Upper lobe of left lung (tissue), 6 donors: ENCODE measurements around the gene HMGB1. TPM values are rescaled to one million over a fixed set of nuclear protein-coding genes. Genes with fewer than 3 reads are reported as not detected.
A peak's percentile ranks its signal among the peaks of the same experiment; 100 is the strongest.

Source experiments
- ATAC-seq, 2 donors: fragments of 200-7000 bp; cut with Tn5 transposase; one replicate each; pipeline ENCODE4 v1.9.1; 2022; ENCODE audit warnings: mild to moderate bottlenecking in 2 of 2, moderate library complexity in 2 of 2; ENCODE audit not compliant: low FRiP score in 2 of 2
- DNase-seq, 2 donors: peaks; one replicate each; pipeline ENCODE4 v3.0.0-alpha.2; 2019 to 2020
- H3K27ac ChIP-seq, 4 donors: fragments of 200-600 bp; sonication (generic); one replicate each; pipeline ENCODE4 v1.5.1; 2016 to 2019
- H3K27me3 ChIP-seq, 4 donors: fragments of 200-600 bp; sonication (generic); one replicate each; pipeline ENCODE4 v1.5.1; 2017 to 2019
- H3K36me3 ChIP-seq, 4 donors: fragments of 200-600 bp; sonication (generic); one replicate each; pipeline ENCODE4 v1.5.1; 2016 to 2019
- H3K4me1 ChIP-seq, 4 donors: fragments of 200-600 bp; sonication (generic); one replicate each; pipeline ENCODE4 v1.5.1; 2018 to 2019
- H3K4me3 ChIP-seq, 4 donors: fragments of 200-600 bp; sonication (generic); one replicate each; pipeline ENCODE4 v1.5.1; 2017 to 2019; ENCODE audit warnings: mild to moderate bottlenecking in 2 of 4, moderate library complexity in 1 of 4
- H3K9me3 ChIP-seq, 4 donors: fragments of 200-600 bp; sonication (generic); one replicate each; pipeline ENCODE4 v1.5.1; 2018 to 2019
- CTCF ChIP-seq, 6 experiments: fragments of 450-650 bp in 4 of 6; fragments of 200-600 bp in 2 of 6; sonication (generic) in 2 of 6; IDR thresholded peaks; one replicate each; pipeline ENCODE4 v1.5.1; 2016 to 2019; ENCODE audit warnings: antibody characterized with exemption in 6 of 6
- EP300 ChIP-seq, 4 donors: sonication (generic); formaldehyde crosslinking; IDR thresholded peaks; one replicate each; pipeline ENCODE4 v1.5.1; 2017; ENCODE audit warnings: antibody characterized with exemption in 4 of 4, control low read depth in 2 of 4
- POLR2A ChIP-seq, 4 donors: fragments of 450-650 bp; IDR thresholded peaks; one replicate each; pipeline ENCODE4 v1.5.1; 2016 to 2017; ENCODE audit warnings: antibody characterized with exemption in 4 of 4, mild to moderate bottlenecking in 2 of 4
- POLR2AphosphoS5 ChIP-seq, 2 donors: sonication (generic); formaldehyde crosslinking; IDR thresholded peaks; one replicate each; pipeline ENCODE4 v1.5.1; 2017; ENCODE audit warnings: antibody characterized with exemption in 2 of 2
- WGBS, 2 donors: methylation state at CpG; one replicate each; pipeline ENCODE4 v1.1.5; 2017 to 2018; 5-methylcytosine and 5-hydroxymethylcytosine counted together
- total RNA-seq, 6 donors: library from RNA; depleted of rRNA in 4 of 6; stranded (reverse); fragments of >200 nt in 4 of 6; gene quantifications; one replicate each; pipeline versions ENCODE4 v1.1.0 to v1.2.1, GENCODE V29; 2016 to 2021
- donor health status: DM: no; HTN: no; CAD: no; lungs with moderate emphysema.
- donor health status: DM: no; HTN: yes; CAD: no; lungs with severe emphysema.

The HMGB1 gene
- total RNA-seq, 6 donors from 2014 or later, result 124 to 300 (median 195) TPM

- Histone ChIP-seq H3K4me3 (no peak overlapping the region), H3K36me3 (no peaks in the 10 kb centered on the region), H3K27me3 (no peaks in the 10 kb centered on the region), H3K4me1 (peaks cover 3 to 15% (median 11%) of the 10 kb centered on the region in 4 donors), H3K9me3 (no peaks in the 10 kb centered on the region), H3K27ac (no peak overlapping the region)
- TF ChIP-seq EP300 (IDR thresholded peaks at IDR 0.05) (no peak), CTCF (IDR thresholded peaks at IDR 0.05) (no peak), POLR2A (IDR thresholded peaks at IDR 0.05) (no peak), POLR2AphosphoS5 (IDR thresholded peaks at IDR 0.05) (no peak)
- DNase-seq (no peak), ATAC-seq (no peak)
- WGBS, 2 donors, result 96 to 98% methylated on average over 2 of the region's 2 CpGs
Measured at GRCh38 chr13:30410705-30411125, 55.0 kb downstream of the HMGB1 start.

GRCh38 chr13:30409886-30410704 lies 55.6 kb downstream of the HMGB1 start:
- H3K4me3 ChIP-seq, result no peak overlapping the region
- H3K27me3 ChIP-seq, result no peaks in the 10 kb centered on the region
- peak in 1 of 2 donors; percentile 67 for ATAC-seq
- H3K9me3 ChIP-seq, result no peaks in the 10 kb centered on the region
- peaks cover 3 to 15% (median 11%) of the 10 kb centered on the region in 4 donors for H3K4me1 ChIP-seq
- TF ChIP-seq CTCF (IDR thresholded peaks at IDR 0.05) (no peak), POLR2A (IDR thresholded peaks at IDR 0.05) (no peak), POLR2AphosphoS5 (IDR thresholded peaks at IDR 0.05) (no peak), EP300 (IDR thresholded peaks at IDR 0.05) (no peak)
- H3K36me3 ChIP-seq, result no peaks in the 10 kb centered on the region
- no peak for DNase-seq
- no peak overlapping the region for H3K27ac ChIP-seq
- 76 to 83% methylated on average over 13 of the region's 13 CpGs for WGBS, 2 donors

GRCh38 chr13:30408319-30409101 lies 57.2 kb downstream of the HMGB1 start:
- Histone ChIP-seq H3K27me3 (no peaks in the 10 kb centered on the region), H3K36me3 (no peaks in the 10 kb centered on the region), H3K27ac (peak overlapping the region; percentile 74 to 87 (median 80)), H3K9me3 (no peaks in the 10 kb centered on the region), H3K4me3 (peak overlapping the region in 3 of 4 donors; percentile 31 to 48 (median 47)), H3K4me1 (peaks cover 3 to 15% (median 11%) of the 10 kb centered on the region in 4 donors)
- TF ChIP-seq EP300 (IDR thresholded peaks at IDR 0.05) (peak in 1 of 4 donors; percentile 23), POLR2A (IDR thresholded peaks at IDR 0.05) (peak in 1 of 4 donors; percentile 31), POLR2AphosphoS5 (IDR thresholded peaks at IDR 0.05) (peak in 1 of 2 donors; percentile 61), CTCF (IDR thresholded peaks at IDR 0.05) (peak; percentile 87 to 99 (median 90))
- DNase-seq, result peak; percentile 97
- 15 to 56% methylated on average over 11 to 33 of the region's 51 CpGs for WGBS, 2 donors
- peak; percentile 96 for ATAC-seq

GRCh38 chr13:30406779-30407416 lies 58.8 kb downstream of the HMGB1 start:
- Histone ChIP-seq H3K4me1 (peaks cover 3 to 15% (median 11%) of the 10 kb centered on the region in 4 donors), H3K27ac (no peak overlapping the region)
- 92% methylated on average over 8 of the region's 8 CpGs for WGBS, 2 donors

More at GRCh38 chr13:30406779-30407416, 58.8 kb downstream of the HMGB1 start:
- no peaks in the 10 kb centered on the region for H3K9me3 ChIP-seq
- no peak for DNase-seq
- TF ChIP-seq CTCF (IDR thresholded peaks at IDR 0.05), result no peak
- no peak for TF ChIP-seq EP300 (IDR thresholded peaks at IDR 0.05)
- TF ChIP-seq POLR2AphosphoS5 (IDR thresholded peaks at IDR 0.05), result no peak
- TF ChIP-seq POLR2A (IDR thresholded peaks at IDR 0.05), result no peak
- H3K27me3 ChIP-seq, result no peaks in the 10 kb centered on the region
- H3K4me3 ChIP-seq, result no peak overlapping the region
- no peak for ATAC-seq
- H3K36me3 ChIP-seq, result no peaks in the 10 kb centered on the region

Other genes starting within 250 kb of the HMGB1 start
- gene KATNAL1, start 158.4 kb downstream of the HMGB1 start, total RNA-seq, result 10 to 100 TPM in 5 of 6 donors, 1 to 10 TPM in 1; 5.7 to 35.5 (median 13.9) TPM
- gene UBE2L5, start 43.4 kb downstream of the HMGB1 start, total RNA-seq, result not detected
- 10 to 100 TPM; 10.8 to 25.1 (median 16.2) TPM for gene USPL1, start 152.0 kb upstream of the HMGB1 start, total RNA-seq